Spleen (tissue), 7 donors: Measurements from ENCODE around the gene ESYT2.

Source experiments
- CTCF ChIP-seq, 11 experiments: fragments of 200-600 bp in 7 of 11; fragments of 450-650 bp in 4 of 11; sonication (generic) in 4 of 11; IDR thresholded peaks in 8 of 11; conservative IDR thresholded peaks in 3 of 11; 1 replicate in 7 of 11; 2 replicates in 4 of 11; pipeline versions ENCODE4 v1.4.0 to v1.8.0; 2016 to 2021; ENCODE audit warnings: antibody characterized with exemption in 11 of 11, inconsistent platforms in 4 of 11, mild to moderate bottlenecking in 1 of 11
- POLR2A ChIP-seq, 3 donors: fragments of 450-650 bp; IDR thresholded peaks; one replicate each; pipeline ENCODE4 v1.5.1; 2017; ENCODE audit warnings: antibody characterized with exemption in 3 of 3, mild to moderate bottlenecking in 1 of 3
- donor health status: DM: no; HTN: no; CAD: no; lungs with moderate emphysema.
- donor health status: DM: no; HTN: no; CAD: no.
- donor health status: DM: no; HTN: no; CAD: no.

DNA sequence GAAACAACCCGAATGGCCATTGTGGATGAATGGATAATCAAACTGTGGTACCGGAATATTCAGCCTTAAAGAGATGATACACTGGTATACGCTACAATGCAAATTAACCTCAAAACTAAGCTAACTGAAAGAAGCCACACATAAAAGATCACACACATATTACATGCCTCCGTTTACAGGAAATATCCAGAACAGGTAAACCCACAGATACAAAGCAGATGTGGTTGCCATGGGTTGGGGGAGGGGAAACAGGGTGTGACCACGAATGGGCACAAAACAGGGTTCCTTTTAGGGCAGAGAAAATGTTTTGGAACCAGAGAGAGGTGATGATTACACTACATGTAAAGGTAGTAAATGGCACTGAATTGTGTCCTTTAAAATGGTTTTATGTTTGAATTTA lies 16.6 kb downstream of the ESYT2 start:
- TF ChIP-seq CTCF (IDR thresholded peaks at IDR 0.05 in 8 of 11, conservative IDR thresholded peaks at IDR 0.05 in 3 of 11): no peak
- no peak for TF ChIP-seq POLR2A (IDR thresholded peaks at IDR 0.05)
